H9 (cell line): ENCODE results near the gene PARVB. TPM values are rescaled to one million over a fixed set of nuclear protein-coding genes. Genes with fewer than 3 reads are reported as not detected.

Experiments used
- DNase-seq: peaks from one replicate; pipeline ENCODE4 v3.0.0-alpha.2; 2017
- H2AFZ ChIP-seq: one replicate; pipeline ENCODE4 v1.6.1; 2013; ENCODE audit warnings: mild to moderate bottlenecking, low read length, control low read depth, moderate library complexity
- H2AK5ac ChIP-seq: 2 replicates; pipeline ENCODE4 v1.6.1; 2013; ENCODE audit warnings: low read length, control low read depth, mixed read lengths; ENCODE audit not compliant: insufficient read length
- H2BK120ac ChIP-seq: one replicate; pipeline ENCODE4 v1.6.1; 2013; ENCODE audit warnings: low read depth, mild to moderate bottlenecking, low read length, control low read depth, inconsistent platforms; ENCODE audit not compliant: poor library complexity, severe bottlenecking
- H2BK12ac ChIP-seq: 2 replicates; pipeline ENCODE4 v1.6.1; 2013; ENCODE audit warnings: low read length, control low read depth, mixed read lengths, low read depth; ENCODE audit not compliant: insufficient read length
- H2BK15ac ChIP-seq: 2 replicates; pipeline ENCODE4 v1.6.1; 2013; ENCODE audit warnings: low read depth, low read length, control low read depth
- H2BK20ac ChIP-seq: one replicate; pipeline ENCODE4 v1.6.1; 2013; ENCODE audit warnings: low read depth, mild to moderate bottlenecking, low read length, control low read depth, inconsistent platforms; ENCODE audit not compliant: poor library complexity, severe bottlenecking
- H2BK5ac ChIP-seq: 2 replicates; pipeline ENCODE4 v1.6.1; 2013; ENCODE audit warnings: low read length, control low read depth, mixed read lengths; ENCODE audit not compliant: insufficient read length
- H3K14ac ChIP-seq: 2 replicates; pipeline ENCODE4 v1.6.1; 2013; ENCODE audit warnings: low read length, control low read depth; ENCODE audit not compliant: insufficient read depth
- H3K18ac ChIP-seq: 2 replicates; pipeline ENCODE4 v1.6.1; 2013; ENCODE audit warnings: low read depth, mild to moderate bottlenecking, mixed read lengths, low read length, control low read depth; ENCODE audit not compliant: insufficient read length
- H3K23ac ChIP-seq: 2 replicates; pipeline ENCODE4 v1.6.1; 2013; ENCODE audit warnings: low read length, control low read depth, mixed read lengths, low read depth; ENCODE audit not compliant: insufficient read length
- H3K23me2 ChIP-seq: 2 replicates; pipeline ENCODE4 v1.6.1; 2013; ENCODE audit warnings: low read depth, mild to moderate bottlenecking, mixed read lengths, low read length, control low read depth; ENCODE audit not compliant: insufficient read length, poor library complexity, severe bottlenecking
- H3K27ac ChIP-seq: 2 replicates; pipeline ENCODE4 v1.5.1; 2013; ENCODE audit warnings: low read length, control low read depth, mixed read lengths, low read depth; ENCODE audit not compliant: insufficient read length
- H3K27me3 ChIP-seq: 2 replicates; pipeline ENCODE4 v1.6.1; 2013; ENCODE audit warnings: low read length, control low read depth, inconsistent platforms; ENCODE audit not compliant: insufficient read depth
- H3K4ac ChIP-seq: 2 replicates; pipeline ENCODE4 v1.6.1; 2013; ENCODE audit warnings: low read depth, mild to moderate bottlenecking, control low read depth, inconsistent platforms, low read length, moderate library complexity
- H3K4me1 ChIP-seq: 2 replicates; pipeline ENCODE4 v1.6.1; 2013; ENCODE audit warnings: low read length, control low read depth, inconsistent platforms; ENCODE audit not compliant: insufficient read depth
- H3K4me2 ChIP-seq: 2 replicates; pipeline ENCODE4 v1.6.1; 2013; ENCODE audit warnings: low read length, control low read depth, mixed read lengths; ENCODE audit not compliant: insufficient read length, insufficient read depth
- H3K56ac ChIP-seq: 2 replicates; pipeline ENCODE4 v1.6.1; 2013; ENCODE audit warnings: low read depth, mild to moderate bottlenecking, mixed read lengths, low read length, control low read depth; ENCODE audit not compliant: insufficient read length
- H3K79me1 ChIP-seq: 2 replicates; pipeline ENCODE4 v1.6.1; 2013; ENCODE audit warnings: low read depth, mild to moderate bottlenecking, moderate library complexity, low read length, control low read depth, inconsistent platforms; ENCODE audit not compliant: insufficient read depth, poor library complexity, severe bottlenecking
- H3K79me2 ChIP-seq: 2 replicates; pipeline ENCODE4 v1.6.1; 2013; ENCODE audit warnings: low read length, control low read depth, inconsistent platforms; ENCODE audit not compliant: insufficient read depth
- H3K9ac ChIP-seq: 2 replicates; pipeline ENCODE4 v1.6.1; 2013; ENCODE audit warnings: low read length, control low read depth, mixed read lengths; ENCODE audit not compliant: insufficient read length; ENCODE audit errors: extremely low read depth
- H3K9me3 ChIP-seq: one replicate; pipeline ENCODE4 v1.6.1; 2013; ENCODE audit warnings: low read depth, low read length, inconsistent platforms; ENCODE audit not compliant: control insufficient read depth
- H3T11ph ChIP-seq: one replicate; pipeline ENCODE4 v1.6.1; 2013; ENCODE audit warnings: mild to moderate bottlenecking, low read length, control low read depth, inconsistent platforms
- H4K20me1 ChIP-seq: one replicate; pipeline ENCODE4 v1.6.1; 2013; ENCODE audit not compliant: control insufficient read depth, insufficient read length, insufficient read depth
- H4K5ac ChIP-seq: 2 replicates; pipeline ENCODE4 v1.6.1; 2013; ENCODE audit warnings: low read depth, mild to moderate bottlenecking, mixed read lengths, low read length, control low read depth; ENCODE audit not compliant: insufficient read length
- H4K8ac ChIP-seq: replicated peaks from 2 replicates; pipeline ENCODE4 v1.6.1; 2013; ENCODE audit warnings: low read length, control low read depth, mixed read lengths, low read depth; ENCODE audit not compliant: insufficient read length
- H4K91ac ChIP-seq: 2 replicates; pipeline ENCODE4 v1.6.1; 2013; ENCODE audit warnings: low read depth, mild to moderate bottlenecking, moderate library complexity, mixed read lengths, low read length, control low read depth; ENCODE audit not compliant: insufficient read length
- H3K27ac Mint-ChIP-seq, 3 experiments: 2 replicates in 2 of 3; 3 replicates in 1 of 3; pipeline ENCODE4 v1.8.0; 2020 to 2021; ENCODE audit warnings: mixed read lengths in 3 of 3, mild to moderate bottlenecking in 1 of 3, moderate library complexity in 1 of 3
- H3K27me3 Mint-ChIP-seq: 2 replicates; pipeline ENCODE4 v1.8.0; 2021; ENCODE audit warnings: low read depth, mild to moderate bottlenecking, moderate library complexity, mixed read lengths
- H3K36me3 Mint-ChIP-seq, 3 experiments: 2 replicates in 2 of 3; 3 replicates in 1 of 3; pipeline ENCODE4 v1.8.0; 2020 to 2021; ENCODE audit warnings: low read depth in 3 of 3, mixed read lengths in 3 of 3; ENCODE audit not compliant: insufficient read depth in 1 of 3
- H3K4me1 Mint-ChIP-seq, 2 experiments: 2 replicates each; pipeline ENCODE4 v1.8.0; 2020; ENCODE audit warnings: mixed read lengths in 2 of 2
- H3K4me3 Mint-ChIP-seq, 2 experiments: 2 replicates in 1 of 2; 3 replicates in 1 of 2; pipeline ENCODE4 v1.8.0; 2020 to 2021; ENCODE audit warnings: mild to moderate bottlenecking in 2 of 2, mixed read lengths in 2 of 2, moderate library complexity in 1 of 2
- H3K9me3 Mint-ChIP-seq, 2 experiments: 2 replicates in 1 of 2; 3 replicates in 1 of 2; pipeline ENCODE4 v1.8.0; 2020; ENCODE audit warnings: mild to moderate bottlenecking in 2 of 2, mixed read lengths in 2 of 2, moderate library complexity in 1 of 2
- WGBS: extraction: QIAGEN DNeasy Blood & Tissue Kit; methylation state at CpG from one replicate; pipeline ENCODE4 v1.1.7; 2013; ENCODE audit warnings: missing lambda C conversion rate, low lambda C conversion rate, mixed read lengths; ENCODE audit not compliant: insufficient read length; ENCODE audit errors: extremely low coverage; 5-methylcytosine and 5-hydroxymethylcytosine counted together
- total RNA-seq: library from RNA; stranded (reverse); gene quantifications from 2 replicates; pipeline ENCODE4 v1.2.1, GENCODE V29; 2021
- TF ChIP-seq, protein P1 (sequence below): fragments of 200-600 bp; sonication (generic); conservative IDR thresholded peaks from 3 replicates; pipeline ENCODE4 v1.8.0; 2021; ENCODE audit warnings: antibody characterized with exemption, mild to moderate bottlenecking

The PARVB gene
- total RNA-seq, 1 experiment from 2014 or later = 15.6 TPM

GRCh38 chr22:44211946-44212930 lies 188.1 kb downstream of the PARVB start:
- H3K79me2 ChIP-seq = no peaks in the 10 kb centered on the region
- no peak overlapping the region for H3K9ac ChIP-seq
- H3K18ac ChIP-seq = no peak overlapping the region
- H3T11ph ChIP-seq = no peak overlapping the region
- H4K8ac ChIP-seq = no peak overlapping the region
- DNase-seq = no peak
- no peak overlapping the region for H4K5ac ChIP-seq
- Mint-ChIP-seq H3K9me3 (peaks cover 0 to 14% of the 10 kb centered on the region in 2 experiments; a peak in 3 of 5 replicates), H3K4me3 (no peak overlapping the region), H3K27me3 (peaks cover 11% of the 10 kb centered on the region), H3K36me3 (peaks cover 0 to 3% (median 0%) of the 10 kb centered on the region in 3 experiments; a peak in 2 of 7 replicates), H3K4me1 (peaks cover 0 to 4% of the 10 kb centered on the region in 2 experiments; a peak in 2 of 4 replicates), H3K27ac (no peak overlapping the region; a peak in 1 of 7 replicates)
- no peak overlapping the region for H3K27ac ChIP-seq
- H3K9me3 ChIP-seq = no peaks in the 10 kb centered on the region
- no peak overlapping the region for H2BK20ac ChIP-seq
- H3K4me1 ChIP-seq = no peaks in the 10 kb centered on the region
- H3K27me3 ChIP-seq = no peaks in the 10 kb centered on the region
- H2AFZ ChIP-seq = no peak overlapping the region
- H3K23me2 ChIP-seq = no peaks in the 10 kb centered on the region
- H2AK5ac ChIP-seq = no peak overlapping the region
- no peak overlapping the region for H3K14ac ChIP-seq
- no peaks in the 10 kb centered on the region for H3K79me1 ChIP-seq
- no peak overlapping the region for H2BK120ac ChIP-seq
- WGBS = no CpG with 5 or more reads among the region's 12 CpGs
- no peak overlapping the region for H3K4ac ChIP-seq
- H4K91ac ChIP-seq = no peak overlapping the region
- H3K4me2 ChIP-seq = no peak overlapping the region
- H2BK12ac ChIP-seq = no peak overlapping the region
- TF ChIP-seq, protein P1, sequence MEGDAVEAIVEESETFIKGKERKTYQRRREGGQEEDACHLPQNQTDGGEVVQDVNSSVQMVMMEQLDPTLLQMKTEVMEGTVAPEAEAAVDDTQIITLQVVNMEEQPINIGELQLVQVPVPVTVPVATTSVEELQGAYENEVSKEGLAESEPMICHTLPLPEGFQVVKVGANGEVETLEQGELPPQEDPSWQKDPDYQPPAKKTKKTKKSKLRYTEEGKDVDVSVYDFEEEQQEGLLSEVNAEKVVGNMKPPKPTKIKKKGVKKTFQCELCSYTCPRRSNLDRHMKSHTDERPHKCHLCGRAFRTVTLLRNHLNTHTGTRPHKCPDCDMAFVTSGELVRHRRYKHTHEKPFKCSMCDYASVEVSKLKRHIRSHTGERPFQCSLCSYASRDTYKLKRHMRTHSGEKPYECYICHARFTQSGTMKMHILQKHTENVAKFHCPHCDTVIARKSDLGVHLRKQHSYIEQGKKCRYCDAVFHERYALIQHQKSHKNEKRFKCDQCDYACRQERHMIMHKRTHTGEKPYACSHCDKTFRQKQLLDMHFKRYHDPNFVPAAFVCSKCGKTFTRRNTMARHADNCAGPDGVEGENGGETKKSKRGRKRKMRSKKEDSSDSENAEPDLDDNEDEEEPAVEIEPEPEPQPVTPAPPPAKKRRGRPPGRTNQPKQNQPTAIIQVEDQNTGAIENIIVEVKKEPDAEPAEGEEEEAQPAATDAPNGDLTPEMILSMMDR = no peak
- H2BK5ac ChIP-seq = no peak overlapping the region
- H2BK15ac ChIP-seq = no peak overlapping the region
- no peaks in the 10 kb centered on the region for H4K20me1 ChIP-seq
- no peak overlapping the region for H3K56ac ChIP-seq
- H3K23ac ChIP-seq = no peak overlapping the region
